Keratinocyte (primary cell): ENCODE measurements around the gene CTDSPL2.

Source experiments
- CTCF ChIP-seq, 3 experiments: IDR thresholded peaks in 1 of 3; conservative IDR thresholded peaks in 1 of 3; optimal IDR thresholded peaks in 1 of 3; 2 replicates in 2 of 3; 3 replicates in 1 of 3; pipeline versions ENCODE3 to v1.5.1; 2011; ENCODE audit warnings: low read length in 3 of 3, mild to moderate bottlenecking in 3 of 3, moderate library complexity in 2 of 3, control low read depth in 1 of 3, inconsistent platforms in 1 of 3; ENCODE audit not compliant: insufficient read depth in 2 of 3; ENCODE audit errors: extremely low read depth in 1 of 3
- EZH2 ChIP-seq: IDR thresholded peaks from one replicate; pipeline ENCODE4 v1.6.1; 2012; ENCODE audit warnings: inconsistent platforms, mild to moderate bottlenecking, low read length, moderate library complexity

- TF ChIP-seq CTCF (optimal IDR thresholded peaks at IDR 0.05 in 1 of 3, IDR thresholded peaks at IDR 0.05 in 1 of 3, conservative IDR thresholded peaks at IDR 0.05 in 1 of 3; ENCODE audit: extremely low read depth in 1 of 3, insufficient read depth in 2 of 3, low read length in 3 of 3) = no peak
- no peak for TF ChIP-seq EZH2
These were observed 141.9 kb downstream of the CTDSPL2 start for GRCh38 chr15:44569316-44569715.
